Transverse colon (tissue), 4 donors: ENCODE measurements around the gene SPX.

Experiments
- POLR2AphosphoS5 ChIP-seq, 3 donors: sonication (generic); formaldehyde crosslinking; IDR thresholded peaks; one replicate each; pipeline ENCODE4 v1.6.1; 2016; ENCODE audit warnings: antibody characterized with exemption in 3 of 3
- TF ChIP-seq, protein P1 (sequence below), 5 experiments: fragments of 200-600 bp in 3 of 5; fragments of 450-650 bp in 2 of 5; sonication (generic) in 3 of 5; IDR thresholded peaks; 1 replicate in 2 of 5; 2 replicates in 3 of 5; pipeline ENCODE4 v1.5.1; 2016 to 2017; ENCODE audit warnings: antibody characterized with exemption in 5 of 5, inconsistent platforms in 3 of 5, mild to moderate bottlenecking in 2 of 5, moderate library complexity in 1 of 5

DNA sequence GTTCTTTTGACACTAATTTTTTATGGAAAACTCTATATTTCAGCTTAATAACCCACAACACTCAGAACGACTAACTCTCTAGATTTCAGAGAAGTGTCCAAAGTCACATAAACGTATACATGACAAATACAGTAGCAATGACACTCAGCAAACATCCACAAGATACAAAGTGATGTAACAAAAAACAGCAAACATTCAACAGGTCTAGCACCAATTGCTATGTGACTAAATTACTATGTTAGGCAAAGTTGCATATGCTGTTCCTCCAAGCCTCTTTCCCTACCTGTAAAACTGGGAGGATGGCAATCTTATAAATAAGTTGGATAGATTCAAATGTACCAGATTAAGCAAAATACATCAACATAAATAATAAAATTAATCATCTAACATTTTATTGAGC lies 26.3 kb upstream of the SPX start:
- no peak for TF ChIP-seq POLR2AphosphoS5 (IDR thresholded peaks at IDR 0.05)
- TF ChIP-seq, protein P1, sequence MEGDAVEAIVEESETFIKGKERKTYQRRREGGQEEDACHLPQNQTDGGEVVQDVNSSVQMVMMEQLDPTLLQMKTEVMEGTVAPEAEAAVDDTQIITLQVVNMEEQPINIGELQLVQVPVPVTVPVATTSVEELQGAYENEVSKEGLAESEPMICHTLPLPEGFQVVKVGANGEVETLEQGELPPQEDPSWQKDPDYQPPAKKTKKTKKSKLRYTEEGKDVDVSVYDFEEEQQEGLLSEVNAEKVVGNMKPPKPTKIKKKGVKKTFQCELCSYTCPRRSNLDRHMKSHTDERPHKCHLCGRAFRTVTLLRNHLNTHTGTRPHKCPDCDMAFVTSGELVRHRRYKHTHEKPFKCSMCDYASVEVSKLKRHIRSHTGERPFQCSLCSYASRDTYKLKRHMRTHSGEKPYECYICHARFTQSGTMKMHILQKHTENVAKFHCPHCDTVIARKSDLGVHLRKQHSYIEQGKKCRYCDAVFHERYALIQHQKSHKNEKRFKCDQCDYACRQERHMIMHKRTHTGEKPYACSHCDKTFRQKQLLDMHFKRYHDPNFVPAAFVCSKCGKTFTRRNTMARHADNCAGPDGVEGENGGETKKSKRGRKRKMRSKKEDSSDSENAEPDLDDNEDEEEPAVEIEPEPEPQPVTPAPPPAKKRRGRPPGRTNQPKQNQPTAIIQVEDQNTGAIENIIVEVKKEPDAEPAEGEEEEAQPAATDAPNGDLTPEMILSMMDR (IDR thresholded peaks at IDR 0.05) = no peak
